HG03045 (cell line): Measurements from ENCODE around the gene ICAM2.

Source experiments
- ATAC-seq: cut with Tn5 transposase; IDR thresholded peaks from one replicate; pipeline ENCODE4 v1.9.1; 2021; ENCODE audit warnings: mild to moderate bottlenecking, moderate library complexity; ENCODE audit not compliant: unreplicated experiment

Gene ICAM2

GRCh38 chr17:64045176-64045575 lies 24.7 kb upstream of the ICAM2 start:
- ATAC-seq = no peak

GRCh38 chr17:64042700-64043485 lies 22.5 kb upstream of the ICAM2 start:
- ATAC-seq = no peak

- no peak for ATAC-seq
Measured at GRCh38 chr17:64041912-64042311, 21.5 kb upstream of the ICAM2 start.

GRCh38 chr17:64040206-64040605 lies 19.8 kb upstream of the ICAM2 start:
- no peak for ATAC-seq

GRCh38 chr17:64039106-64039400 lies 18.6 kb upstream of the ICAM2 start:
- no peak for ATAC-seq

- ATAC-seq = no peak
Measured at GRCh38 chr17:64038331-64039105, 18.1 kb upstream of the ICAM2 start.

GRCh38 chr17:64037802-64038201 lies 17.4 kb upstream of the ICAM2 start:
- ATAC-seq = no peak

- ATAC-seq = no peak
Measured at GRCh38 chr17:64037180-64037579, 16.7 kb upstream of the ICAM2 start.

GRCh38 chr17:64036198-64036922 lies 15.9 kb upstream of the ICAM2 start:
- ATAC-seq = no peak

GRCh38 chr17:64032081-64032480 lies 11.6 kb upstream of the ICAM2 start:
- ATAC-seq = no peak

GRCh38 chr17:64028874-64029464 lies 8.5 kb upstream of the ICAM2 start:
- ATAC-seq = no peak

- ATAC-seq = peak; percentile 66
Measured at GRCh38 chr17:64025732-64026294, 5.4 kb upstream of the ICAM2 start.

- no peak for ATAC-seq
Measured at GRCh38 chr17:64024781-64025731, 4.6 kb upstream of the ICAM2 start.

GRCh38 chr17:64024215-64024654 lies 3.8 kb upstream of the ICAM2 start:
- no peak for ATAC-seq

GRCh38 chr17:64022611-64023063 lies 2.2 kb upstream of the ICAM2 start:
- ATAC-seq = no peak

GRCh38 chr17:64019551-64019961 lies 877 bp downstream of the ICAM2 start:
- ATAC-seq = peak; percentile 17

- no peak for ATAC-seq
Measured at GRCh38 chr17:64017381-64017980, 3.0 kb downstream of the ICAM2 start.

- no peak for ATAC-seq
Measured at GRCh38 chr17:64016974-64017373, 3.5 kb downstream of the ICAM2 start.

GRCh38 chr17:64016231-64016784 lies 4.1 kb downstream of the ICAM2 start:
- no peak for ATAC-seq
